HG03175 (cell line): Measurements from ENCODE around the gene CDC37.
"Not testable (repeated sequence)": the region's sequence is repeated elsewhere in the genome, so short reads cannot be mapped to it uniquely, and the experiment has no call there.

ENCODE experiments used
- ATAC-seq: cut with Tn5 transposase; IDR thresholded peaks from one replicate; pipeline ENCODE4 v1.9.1; 2021; ENCODE audit warnings: mild to moderate bottlenecking, moderate library complexity; ENCODE audit not compliant: unreplicated experiment

The CDC37 gene

GRCh38 chr19:10420444-10421239, 17.3 kb upstream of the CDC37 start, which contains the start of gene PDE4A:
Gene PDE4A, plus strand, starts transcription at chr19:10420538. Its CDS starts 227 bp downstream, at chr19:10420765.
- no peak for ATAC-seq

GRCh38 chr19:10419646-10420443, 16.5 kb upstream of the CDC37 start:
- ATAC-seq = no peak

GRCh38 chr19:10419200-10419645, 15.9 kb upstream of the CDC37 start:
- ATAC-seq = no peak

GRCh38 chr19:10418485-10419199, 15.3 kb upstream of the CDC37 start:
- ATAC-seq = no peak

- ATAC-seq = no peak
Observed at GRCh38 chr19:10418235-10418484, 14.8 kb upstream of the CDC37 start.

DNA sequence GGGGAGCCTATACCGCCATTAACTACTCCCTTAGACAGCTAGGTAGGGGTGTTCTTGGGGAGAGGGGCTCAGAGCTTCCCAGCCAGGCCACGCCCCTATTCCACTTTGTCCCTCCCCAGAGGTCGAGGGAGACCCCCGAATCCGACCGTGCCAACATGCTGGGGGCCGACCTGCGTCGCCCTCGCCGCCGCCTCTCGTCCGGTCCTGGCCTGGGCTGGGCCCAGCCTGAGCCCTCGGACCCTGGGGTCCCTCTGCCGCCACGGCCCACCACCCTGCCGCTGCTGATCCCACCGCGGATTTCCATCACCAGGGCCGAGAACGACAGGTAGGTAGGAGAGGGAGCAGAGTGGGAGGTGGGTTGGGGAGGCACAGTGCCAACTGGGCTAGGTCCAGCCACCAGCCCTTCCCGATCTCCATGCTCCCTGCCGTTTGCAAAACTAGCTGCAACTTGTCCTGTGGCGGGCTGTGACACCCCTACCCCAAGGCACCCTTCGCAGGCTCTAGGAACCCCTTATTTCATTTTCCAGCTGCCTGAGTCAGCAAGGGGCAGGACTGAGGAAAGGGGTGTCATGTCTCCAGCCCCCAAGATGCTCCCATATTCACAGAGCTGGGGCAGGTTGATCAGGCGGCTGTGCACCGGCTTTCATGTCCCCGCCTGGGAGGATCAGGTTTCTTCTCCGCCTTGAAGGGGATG, 14.3 kb upstream of the CDC37 start:
- no peak for ATAC-seq

GRCh38 chr19:10416380-10417257, 13.3 kb upstream of the CDC37 start:
- ATAC-seq = peak; percentile 59

- ATAC-seq = no peak
Observed at GRCh38 chr19:10416083-10416379, 12.7 kb upstream of the CDC37 start.

DNA sequence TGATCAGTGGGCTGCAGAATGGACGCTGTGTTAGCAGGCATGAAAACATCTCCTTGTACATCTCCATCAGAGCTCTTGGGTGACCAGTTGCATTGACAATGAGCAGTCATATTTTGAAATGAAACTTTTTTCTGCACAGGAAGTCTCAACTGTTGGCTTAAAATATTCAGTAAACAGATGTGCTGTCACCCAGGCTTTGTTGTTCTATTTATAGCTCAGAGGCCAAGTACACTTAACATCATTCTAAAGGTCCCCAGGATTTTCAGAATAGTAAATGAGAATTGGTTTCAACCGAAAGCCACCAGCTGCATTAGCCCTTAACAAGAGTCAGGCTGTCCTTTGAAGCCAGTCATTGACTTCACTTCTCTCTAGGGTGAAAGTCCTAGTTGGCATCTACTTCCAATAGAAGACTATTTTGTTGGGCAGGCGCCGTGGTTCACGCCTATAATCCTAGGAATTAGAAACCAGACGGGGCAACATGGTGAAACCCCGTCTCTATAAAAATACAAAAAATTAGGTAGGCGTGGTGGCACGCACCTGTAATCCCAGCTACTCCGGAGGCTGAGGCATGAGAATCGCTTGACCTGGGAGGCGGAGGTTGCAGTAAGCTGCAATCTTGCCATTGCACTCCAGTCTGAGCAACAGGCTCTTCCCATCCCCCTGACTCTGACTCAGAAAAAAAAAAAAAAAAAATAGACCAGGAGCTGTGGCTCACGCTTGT, 9.1 kb upstream of the CDC37 start:
- ATAC-seq = no peak

- not testable (repeated sequence) for ATAC-seq
Observed at GRCh38 chr19:10411224-10411623, 7.9 kb upstream of the CDC37 start.

- ATAC-seq = no peak
Observed at GRCh38 chr19:10408511-10409283, 5.4 kb upstream of the CDC37 start.

- no peak for ATAC-seq
Observed at GRCh38 chr19:10407096-10407495, 3.8 kb upstream of the CDC37 start.

- no peak for ATAC-seq
Observed at GRCh38 chr19:10406191-10406590, 2.8 kb upstream of the CDC37 start.

DNA sequence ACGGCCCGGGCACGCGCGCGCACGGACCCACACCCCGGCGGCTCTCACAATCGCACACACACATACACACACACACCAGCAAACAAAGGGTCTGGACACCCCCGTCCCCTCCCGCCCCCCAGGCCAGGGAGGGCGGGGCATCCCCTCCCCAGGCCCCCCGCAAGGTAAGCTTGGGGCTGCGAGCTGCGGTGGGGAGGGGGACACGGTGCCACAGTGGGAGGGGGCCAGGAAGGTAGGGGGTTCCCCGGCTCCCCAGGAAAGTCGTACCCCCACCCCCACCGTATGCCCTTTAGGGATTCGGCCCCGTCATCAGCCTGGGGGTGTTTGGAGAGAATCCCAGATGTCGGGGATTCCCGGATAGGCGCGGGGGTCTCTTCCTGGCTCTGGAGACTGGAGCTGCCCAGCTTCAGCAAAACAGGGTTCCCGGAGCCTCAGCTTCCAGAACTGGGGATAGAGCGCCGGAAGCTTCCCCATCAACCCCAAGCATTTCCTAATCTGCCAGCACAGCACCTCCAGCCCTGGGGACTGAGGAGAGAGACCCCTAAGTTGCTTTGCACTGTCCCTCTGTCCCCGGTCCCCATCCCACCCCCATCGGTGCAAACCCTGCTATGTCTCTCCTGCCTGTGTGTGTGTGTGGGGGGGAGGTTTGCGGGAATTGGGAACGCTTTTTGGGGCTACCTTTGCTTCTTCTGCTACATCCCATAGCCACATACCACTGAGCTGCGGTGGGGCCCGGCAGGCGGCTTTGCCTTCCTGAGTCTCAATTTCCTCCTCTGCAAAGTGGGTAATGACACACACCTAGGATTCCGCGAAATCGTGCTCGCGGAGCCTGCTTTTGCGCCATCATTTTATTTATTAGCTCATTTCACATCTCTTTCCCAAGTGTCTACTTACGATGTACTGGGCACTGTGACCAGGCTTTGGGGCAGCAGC, 1.8 kb upstream of the CDC37 start:
- no peak for ATAC-seq

DNA sequence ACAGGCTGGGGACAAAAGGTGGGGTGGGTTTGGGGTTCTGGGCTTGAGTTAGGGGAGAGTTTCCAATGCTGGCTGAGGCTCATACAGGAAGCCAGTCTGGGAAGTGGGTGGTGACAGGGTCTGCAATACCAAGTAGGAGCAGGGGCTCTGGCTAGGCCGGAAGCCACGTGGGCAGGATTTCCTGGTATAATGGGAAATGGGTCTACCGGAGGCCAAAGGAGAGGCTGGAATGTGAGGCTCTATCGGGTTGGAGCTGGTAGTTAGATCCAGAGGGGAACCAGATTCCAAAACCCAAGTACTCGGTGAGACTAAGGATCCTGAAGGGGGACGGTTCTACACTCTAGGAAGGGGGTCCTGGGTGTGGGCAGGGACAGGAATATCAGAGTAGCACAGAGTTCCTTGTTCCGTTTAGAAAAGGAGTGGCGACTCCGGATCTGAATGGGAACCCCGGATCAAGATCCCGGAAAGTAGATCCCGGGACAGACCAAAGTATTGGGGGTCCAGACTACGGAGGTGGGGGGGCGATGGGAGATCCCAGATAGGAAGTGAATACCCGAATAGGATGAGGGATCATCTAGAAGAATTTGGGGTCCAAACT, 802 bp downstream of the CDC37 start:
- ATAC-seq = no peak

- ATAC-seq = no peak
Observed at GRCh38 chr19:10399878-10400277, 3.5 kb downstream of the CDC37 start.

GRCh38 chr19:10399340-10399739, 4.0 kb downstream of the CDC37 start:
- ATAC-seq = not testable (repeated sequence)
